CD1c-positive myeloid dendritic cell (primary cell): Measurements from ENCODE around the gene TMEM108.

Source experiments
- DNase-seq: peaks from one replicate; pipeline ENCODE4 v3.0.0-alpha.2; 2016; ENCODE audit errors: extremely low spot score

The TMEM108 gene

DNA sequence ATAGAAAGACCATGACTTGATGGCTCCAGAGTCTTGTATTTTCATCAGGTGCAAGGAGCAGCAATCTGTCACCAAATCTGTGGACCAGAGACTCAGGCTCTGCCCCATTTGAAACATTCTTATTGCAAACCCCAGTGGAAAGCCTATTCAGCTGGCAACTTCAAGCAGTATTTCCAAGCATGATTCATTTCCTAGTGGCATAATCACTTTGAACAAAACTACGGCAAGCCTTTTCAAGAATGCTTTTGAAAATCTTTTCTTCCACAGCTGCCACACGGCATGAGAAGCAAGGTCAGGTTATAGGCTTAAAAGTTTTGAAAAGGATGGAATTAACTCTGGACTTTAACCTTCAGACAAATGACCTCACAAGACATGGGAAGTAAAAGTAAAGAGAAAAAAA, 239.6 kb downstream of the TMEM108 start:
- no peak for DNase-seq

- DNase-seq, result no peak
Measured at GRCh38 chr3:133278260-133279043, 240.3 kb downstream of the TMEM108 start.

- no peak for DNase-seq
Measured at GRCh38 chr3:133280586-133280985, 242.4 kb downstream of the TMEM108 start.

- no peak for DNase-seq
Measured at GRCh38 chr3:133282236-133282635, 244.0 kb downstream of the TMEM108 start.

DNA sequence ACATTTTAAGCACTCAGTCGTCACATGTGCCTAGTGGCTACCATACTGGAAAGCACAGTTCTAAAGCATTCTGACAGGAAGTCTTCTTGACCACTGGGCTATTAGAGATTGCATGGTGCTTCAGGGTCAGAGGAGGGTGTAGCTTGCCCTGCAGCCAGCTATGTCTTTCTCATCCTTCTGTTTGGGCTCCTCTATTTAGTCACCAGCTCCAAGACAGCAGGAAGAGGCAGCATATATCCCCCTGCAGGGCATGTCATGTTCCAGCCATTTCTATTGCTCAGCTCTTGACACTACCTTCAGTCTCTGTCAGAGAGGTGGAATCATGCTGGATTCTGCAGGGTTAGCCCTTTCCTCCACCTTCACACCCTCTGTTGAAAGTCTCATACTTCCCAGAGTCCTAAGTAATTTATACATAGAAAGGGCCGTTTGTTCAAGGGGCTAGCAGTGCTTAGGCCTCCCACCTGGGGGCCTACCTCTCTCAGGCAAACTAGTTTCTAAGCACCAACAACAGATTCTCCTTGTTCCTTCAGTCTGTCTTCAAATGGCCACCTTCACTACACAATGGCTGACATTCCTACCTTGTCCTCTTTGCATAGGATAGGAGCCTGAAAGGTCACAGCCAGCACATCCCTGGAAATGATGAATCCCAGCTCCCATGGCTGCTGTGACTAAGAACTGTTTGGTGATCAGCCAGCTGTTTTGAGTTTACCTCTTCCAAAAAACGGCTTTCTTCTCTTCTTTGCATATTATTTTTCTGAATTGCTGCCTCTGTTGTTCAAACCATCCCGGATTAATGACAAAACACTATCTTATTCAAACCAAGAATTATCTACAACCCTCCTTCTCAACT, 246.0 kb downstream of the TMEM108 start:
- no peak for DNase-seq

DNA sequence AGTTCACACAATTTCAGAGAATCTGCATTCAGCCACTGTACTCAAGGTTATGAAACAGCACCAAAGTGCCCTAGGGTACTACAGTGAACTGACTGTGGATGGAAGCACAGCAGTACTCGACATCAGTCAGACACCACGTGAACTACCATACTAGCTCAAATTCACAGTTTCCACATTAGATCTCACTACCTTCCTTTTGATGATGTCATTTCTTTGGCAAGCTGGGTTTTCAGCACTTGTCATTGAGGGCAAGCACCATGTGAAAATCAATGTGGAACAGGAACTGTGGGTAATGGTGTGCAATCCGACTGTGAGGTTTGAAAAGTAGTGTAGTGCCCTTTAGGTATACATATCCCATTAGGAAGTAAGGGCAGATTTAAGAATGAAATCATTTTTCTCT, 251.1 kb downstream of the TMEM108 start:
- no peak for DNase-seq

GRCh38 chr3:133292296-133292695, 254.1 kb downstream of the TMEM108 start:
- no peak for DNase-seq

DNA sequence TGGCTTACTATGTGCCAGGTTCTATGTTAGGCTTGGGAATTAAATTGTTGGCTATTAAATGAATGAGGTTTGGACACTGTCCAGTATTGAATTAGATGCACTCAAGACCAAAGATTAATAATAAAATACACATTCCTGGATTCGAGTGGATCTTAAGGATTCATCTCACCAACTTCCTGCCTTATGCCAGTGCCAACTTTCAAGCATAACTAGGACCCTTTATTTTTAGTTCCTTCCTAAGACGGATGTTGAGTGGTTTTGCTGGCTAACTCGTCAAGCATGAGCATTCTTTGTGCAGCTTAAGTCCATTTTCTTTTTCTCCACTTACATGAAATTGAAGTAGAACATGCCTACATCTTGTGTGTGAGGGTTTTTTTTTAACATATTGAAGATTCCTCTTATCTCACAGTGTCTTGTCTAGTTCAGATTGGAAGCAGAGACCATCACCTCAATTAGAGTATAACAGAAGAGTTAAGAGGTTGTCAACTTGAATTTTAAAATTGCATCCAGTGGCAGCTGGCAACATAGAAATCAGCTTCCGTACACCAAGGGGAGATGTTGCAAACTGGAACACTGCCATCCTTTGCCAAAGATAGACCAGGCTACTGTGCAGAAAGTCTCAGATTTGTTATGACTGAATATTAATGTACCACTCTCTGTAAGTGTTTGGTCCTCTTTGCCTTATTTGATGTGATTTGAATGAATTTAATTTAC, 255.4 kb downstream of the TMEM108 start:
- DNase-seq, result no peak

DNA sequence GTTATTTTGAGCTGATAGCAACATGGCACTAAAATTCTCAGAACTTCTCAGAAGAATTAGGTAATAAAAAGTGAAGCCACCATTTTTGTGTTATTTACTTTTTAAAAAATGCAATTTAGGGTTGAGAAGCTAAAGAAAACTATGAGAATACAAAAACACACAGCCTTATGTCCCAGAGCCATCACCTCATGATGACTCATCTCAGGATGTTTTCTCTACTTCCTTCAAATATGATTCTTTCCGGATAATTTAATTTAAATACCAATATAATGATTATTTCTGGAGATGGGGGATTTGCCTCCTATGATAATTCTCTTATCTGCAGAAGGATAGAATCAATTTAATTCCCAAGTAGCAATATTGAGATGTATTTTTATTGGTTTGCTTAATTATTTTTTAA, 256.1 kb downstream of the TMEM108 start:
- no peak for DNase-seq

- DNase-seq, result no peak
Measured at GRCh38 chr3:133295199-133295901, 257.2 kb downstream of the TMEM108 start.

DNA sequence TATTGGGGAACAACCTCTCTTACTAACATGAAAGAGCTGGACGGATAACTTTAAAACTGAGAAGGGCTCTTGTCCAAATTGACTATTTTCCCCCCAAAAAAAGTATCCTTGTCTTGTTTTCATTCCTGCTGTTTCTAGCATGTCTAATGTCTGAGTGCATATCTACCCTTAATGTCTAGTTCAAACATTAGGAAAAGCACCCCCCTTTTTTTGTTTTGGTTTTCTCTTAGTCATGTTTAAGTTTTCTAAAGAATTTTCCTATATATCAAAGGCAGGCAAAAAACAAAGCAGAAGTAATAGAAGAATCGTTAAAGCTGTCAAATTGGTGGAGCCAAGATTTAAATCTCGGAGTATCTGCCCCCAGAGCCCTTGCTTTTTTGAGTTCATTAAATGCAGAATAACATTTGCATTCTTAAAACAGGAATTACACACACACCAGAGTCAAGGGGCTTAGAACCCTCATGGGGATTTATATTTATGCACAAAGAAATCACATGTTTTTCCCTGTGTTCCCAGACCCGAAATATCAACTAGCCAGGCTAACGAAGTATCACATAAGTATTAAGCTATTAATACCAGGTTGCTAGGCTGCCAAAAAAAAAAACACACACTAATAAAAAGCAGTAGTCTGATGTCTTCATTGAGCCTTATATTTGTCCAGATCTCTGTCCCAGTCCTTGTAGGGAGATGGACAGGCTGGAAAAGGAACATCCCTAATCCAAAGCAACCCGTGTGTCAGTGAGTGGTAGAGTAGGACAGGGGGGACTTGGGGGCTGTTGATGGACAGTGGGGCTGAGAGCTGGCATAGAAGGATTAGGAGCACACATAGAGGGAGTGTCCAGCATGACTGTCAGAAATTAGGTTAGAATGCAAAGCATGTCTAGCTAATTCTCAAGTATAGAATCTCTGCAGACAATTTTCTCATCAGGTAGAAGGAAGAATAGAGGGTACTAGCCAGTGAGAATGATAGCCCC, 258.0 kb downstream of the TMEM108 start:
- no peak for DNase-seq

GRCh38 chr3:133296981-133297380, 258.8 kb downstream of the TMEM108 start:
- DNase-seq, result no peak

DNA sequence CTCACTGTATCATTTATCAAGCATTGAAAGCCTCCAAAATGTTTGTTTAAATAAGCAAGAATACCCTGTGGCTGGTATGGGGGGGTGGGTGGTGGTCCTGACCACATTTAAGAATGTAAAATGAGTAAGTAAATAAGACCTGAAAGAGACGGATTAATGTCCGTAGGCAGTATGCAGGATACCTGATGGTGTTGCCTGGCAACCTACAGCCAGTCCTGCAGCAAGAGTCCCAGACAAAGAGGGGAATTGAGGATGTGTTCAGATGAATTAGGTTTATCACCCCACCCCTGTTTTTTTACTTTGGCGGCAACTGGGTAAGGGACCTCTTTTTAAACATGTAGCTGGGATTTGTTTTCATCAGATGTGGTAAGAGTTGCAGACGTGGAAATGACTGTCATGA, 261.9 kb downstream of the TMEM108 start:
- DNase-seq, result no peak

DNA sequence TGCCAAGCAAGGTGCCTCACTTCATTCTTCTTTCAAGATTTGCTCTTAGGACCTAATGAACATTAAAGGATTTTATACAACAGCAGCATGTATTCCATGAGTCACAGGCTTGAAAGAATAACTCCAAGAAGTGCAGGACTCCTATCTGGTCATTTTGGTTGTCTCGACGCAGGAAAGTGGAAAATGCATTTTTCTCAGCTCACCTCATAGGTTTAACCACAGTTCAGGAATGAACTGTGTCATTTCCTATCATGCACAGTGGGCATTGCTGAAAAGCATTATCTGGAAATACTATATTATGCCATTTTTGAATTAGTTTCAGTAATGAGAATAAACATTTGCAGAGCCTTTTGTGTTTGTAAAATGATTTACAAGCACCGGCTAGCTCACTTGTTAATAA, 263.0 kb downstream of the TMEM108 start:
- DNase-seq, result no peak

DNA sequence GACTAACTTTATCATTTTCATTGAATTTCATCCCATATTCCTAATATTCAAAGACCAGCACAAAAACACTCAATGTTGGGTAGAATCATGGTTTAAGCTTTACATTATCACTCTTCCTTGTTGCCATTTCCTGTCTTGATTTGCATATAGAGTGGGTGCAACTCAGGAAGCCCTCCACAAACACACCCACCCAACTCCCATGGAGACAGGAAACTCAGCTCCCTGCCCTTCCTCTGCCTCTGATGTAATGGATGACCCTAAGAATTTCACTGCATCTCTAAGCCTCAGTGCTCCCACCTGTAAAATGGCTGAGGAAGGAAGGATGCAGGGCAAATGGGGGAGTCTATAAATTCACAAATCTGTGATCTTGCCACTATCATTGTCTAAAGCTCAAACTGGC, 263.5 kb downstream of the TMEM108 start:
- no peak for DNase-seq

DNA sequence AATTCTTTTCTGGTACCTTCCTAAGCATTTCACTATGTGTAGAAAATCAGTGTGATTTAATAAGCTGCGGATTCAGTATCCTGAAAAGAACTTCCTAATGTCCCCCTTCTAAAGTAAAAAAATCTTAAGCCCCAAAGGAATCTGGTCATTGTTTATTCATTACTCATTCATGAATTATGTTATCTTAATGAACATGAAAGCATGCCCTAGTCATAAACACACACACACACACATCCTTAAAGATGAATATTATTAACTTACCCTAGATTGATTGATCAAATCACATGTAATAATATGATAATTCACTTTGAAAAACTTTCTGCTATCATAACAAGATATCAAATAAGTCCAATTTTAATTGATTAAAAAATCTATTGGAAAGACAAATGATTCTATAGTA, 265.2 kb downstream of the TMEM108 start:
- no peak for DNase-seq

DNA sequence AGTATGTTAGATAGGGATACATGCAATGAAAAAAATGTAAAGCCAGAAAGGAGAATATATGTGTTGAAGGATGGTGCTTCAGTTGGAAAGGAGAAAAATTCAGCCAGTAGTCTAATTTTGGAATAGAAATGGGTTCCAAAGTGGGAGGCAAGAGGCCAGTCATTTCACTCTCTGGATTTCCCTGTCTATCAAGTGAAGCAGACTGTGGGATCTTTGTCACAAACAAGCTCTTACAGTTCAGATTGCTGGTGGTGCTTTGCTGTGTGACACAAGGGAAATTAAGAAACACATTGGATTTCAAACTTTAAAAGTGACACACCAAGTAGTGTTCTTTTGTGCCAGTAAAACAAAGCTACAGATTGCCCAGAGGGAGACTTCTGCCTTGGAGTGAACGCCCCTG, 279.7 kb downstream of the TMEM108 start:
- DNase-seq, result no peak

- no peak for DNase-seq
Measured at GRCh38 chr3:133328373-133328772, 290.2 kb downstream of the TMEM108 start.

DNA sequence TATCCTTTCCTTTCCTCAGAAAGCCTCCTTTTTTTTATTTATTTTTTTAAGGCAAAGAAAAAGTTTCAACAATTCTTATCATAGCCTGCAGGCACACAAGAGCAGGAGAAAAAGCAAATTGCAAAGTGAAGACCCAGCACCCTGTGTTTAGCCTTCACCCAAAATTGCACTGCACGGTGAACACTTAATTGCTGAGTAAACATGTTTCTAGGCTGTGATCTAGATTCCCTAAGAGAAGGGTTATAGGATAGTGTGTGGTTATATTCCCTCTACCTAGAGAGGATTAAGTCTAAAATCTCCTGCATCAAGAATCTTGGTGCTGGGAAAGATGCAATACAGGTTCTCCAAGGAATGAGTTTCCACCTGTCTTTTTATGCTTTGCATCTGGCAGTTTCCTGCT, 291.4 kb downstream of the TMEM108 start:
- no peak for DNase-seq

- no peak for DNase-seq
Measured at GRCh38 chr3:133330065-133330464, 291.9 kb downstream of the TMEM108 start.

DNA sequence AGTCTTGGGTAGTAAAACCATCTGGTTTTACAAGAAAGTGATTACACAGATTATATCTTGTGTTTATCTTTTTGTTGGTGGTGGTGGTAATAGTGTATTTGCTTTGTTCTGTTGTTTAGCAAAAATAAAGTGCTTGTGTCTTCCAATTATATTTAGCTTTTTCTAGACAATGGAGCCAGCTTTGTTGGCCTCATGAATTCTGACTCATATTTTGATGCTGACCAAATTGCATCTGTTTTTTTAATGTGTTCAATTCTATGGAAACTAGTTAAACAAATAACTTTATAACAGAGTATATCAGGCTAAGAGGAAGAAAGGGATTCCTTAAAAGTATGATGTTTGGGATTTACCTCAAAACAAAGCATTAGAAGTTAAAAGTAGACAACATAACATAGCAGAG, 292.3 kb downstream of the TMEM108 start:
- no peak for DNase-seq
